Pulmonary artery endothelial cell (primary cell): ENCODE measurements around the gene SPEM3. TPM values are rescaled to one million over a fixed set of nuclear protein-coding genes. Genes with fewer than 3 reads are reported as not detected.
"Not testable (repeated sequence)": the region's sequence is repeated elsewhere in the genome, so short reads cannot be mapped to it uniquely, and the experiment has no call there.

Experiments
- DNase-seq: peaks from one replicate; pipeline ENCODE4 v3.0.0-alpha.2; 2011; ENCODE audit warnings: low read depth, low spot score
- total RNA-seq: library from RNA; depleted of rRNA; stranded (reverse); fragments of >200 nt; gene quantifications from 2 replicates; pipeline ENCODE4 v1.2.3, GENCODE V29; 2014

The SPEM3 gene
- total RNA-seq, 1 donor from 2014 or later, result not detected

- DNase-seq, result no peak
Observed at GRCh38 chr17:7471729-7472128, 43.1 kb downstream of the SPEM3 start.

- not testable (repeated sequence) for DNase-seq
Observed at GRCh38 chr17:7474767-7475166, 46.1 kb downstream of the SPEM3 start.

- no peak for DNase-seq
Observed at GRCh38 chr17:7475764-7476422, 47.2 kb downstream of the SPEM3 start.

GRCh38 chr17:7476494-7476893 lies 47.8 kb downstream of the SPEM3 start:
- no peak for DNase-seq

GRCh38 chr17:7476951-7477350 lies 48.3 kb downstream of the SPEM3 start:
- no peak for DNase-seq

- DNase-seq, result no peak
Observed at GRCh38 chr17:7477392-7478275, 49.0 kb downstream of the SPEM3 start.

- no peak for DNase-seq
Observed at GRCh38 chr17:7478276-7479212, 49.9 kb downstream of the SPEM3 start.

- no peak for DNase-seq
Observed at GRCh38 chr17:7479213-7480088, 50.8 kb downstream of the SPEM3 start, which contains the start of gene ZBTB4. ZBTB4 (minus strand) TSS chr17:7479631; CDS start chr17:7466801, 12,830 bp downstream.

GRCh38 chr17:7480089-7480384 lies 51.4 kb downstream of the SPEM3 start:
- no peak for DNase-seq

- DNase-seq, result not testable (repeated sequence)
Observed at GRCh38 chr17:7481275-7481674, 52.6 kb downstream of the SPEM3 start, which contains the start of gene SLC35G6. SLC35G6 (plus strand) TSS chr17:7481446; CDS start chr17:7481517, 71 bp downstream.

GRCh38 chr17:7481842-7482741 lies 53.4 kb downstream of the SPEM3 start:
- DNase-seq, result not testable (repeated sequence)

Other genes starting within 250 kb of the SPEM3 start
- gene ASGR1, start 249.5 kb upstream of the SPEM3 start, total RNA-seq, result 10.6 and 16.4 TPM in 2 replicates
- gene DLG4, start 209.0 kb upstream of the SPEM3 start, total RNA-seq, result 11.3 and 12.5 TPM in 2 replicates
- 184 and 219 TPM in 2 replicates for gene ACADVL, start 208.9 kb upstream of the SPEM3 start, total RNA-seq
- 35.2 and 40.4 TPM in 2 replicates for gene DVL2, start 194.3 kb upstream of the SPEM3 start, total RNA-seq
- gene PHF23, start 189.4 kb upstream of the SPEM3 start, total RNA-seq, result 47.1 and 49.1 TPM in 2 replicates
- gene GABARAP, start 186.4 kb upstream of the SPEM3 start, total RNA-seq, result 101 and 120 TPM in 2 replicates
- gene CTDNEP1, start 177.1 kb upstream of the SPEM3 start, total RNA-seq, result 28.8 and 30.7 TPM in 2 replicates
- 38.2 and 42.3 TPM in 2 replicates for gene ELP5, start 176.6 kb upstream of the SPEM3 start, total RNA-seq
- gene CLDN7, start 166.4 kb upstream of the SPEM3 start, total RNA-seq, result 20.7 and 26.8 TPM in 2 replicates
- 0.07 and 0.11 TPM in 2 replicates for gene SLC2A4, start 147.1 kb upstream of the SPEM3 start, total RNA-seq
- gene YBX2, start 134.2 kb upstream of the SPEM3 start, total RNA-seq, result 0.07 and 0.32 TPM in 2 replicates
- gene EIF5A, start 121.2 kb upstream of the SPEM3 start, total RNA-seq, result 799 and 805 TPM in 2 replicates
- gene GPS2, start 113.5 kb upstream of the SPEM3 start, total RNA-seq, result 24.8 and 41.6 TPM in 2 replicates
- 14.4 and 28.3 TPM in 2 replicates for gene NEURL4, start 99.5 kb upstream of the SPEM3 start, total RNA-seq
- gene ACAP1, start 92.3 kb upstream of the SPEM3 start, total RNA-seq, result 0.53 TPM in 1 of 2 replicates, not detected in the other
- 2.5 and 4.0 TPM in 2 replicates for gene KCTD11, start 76.7 kb upstream of the SPEM3 start, total RNA-seq
- not detected in 2 replicates for gene TMEM95, start 73.7 kb upstream of the SPEM3 start, total RNA-seq
- gene TNK1, start 47.8 kb upstream of the SPEM3 start, total RNA-seq, result 0.26 and 0.60 TPM in 2 replicates
- 17.5 and 18.7 TPM in 2 replicates for gene PLSCR3, start 34.3 kb upstream of the SPEM3 start, total RNA-seq
- gene TMEM256, start 24.8 kb upstream of the SPEM3 start, total RNA-seq, result 56.9 and 189 TPM in 2 replicates
- 1.7 and 2.6 TPM in 2 replicates for gene NLGN2, start 21.0 kb upstream of the SPEM3 start, total RNA-seq
- gene SPEM1, start 8.5 kb upstream of the SPEM3 start, total RNA-seq, result not detected in 2 replicates
- not detected in 2 replicates for gene SPEM2, start 3.2 kb upstream of the SPEM3 start, total RNA-seq
- gene TMEM102, start 6.6 kb downstream of the SPEM3 start, total RNA-seq, result 5.2 and 7.3 TPM in 2 replicates
- gene FGF11, start 10.7 kb downstream of the SPEM3 start, total RNA-seq, result 0.42 and 0.73 TPM in 2 replicates
- 7.1 and 7.5 TPM in 2 replicates for gene CHRNB1, start 16.2 kb downstream of the SPEM3 start, total RNA-seq
- gene ZBTB4, start 50.8 kb downstream of the SPEM3 start, total RNA-seq, result 10.8 and 11.2 TPM in 2 replicates
- gene SLC35G6, start 52.6 kb downstream of the SPEM3 start, total RNA-seq, result not detected in 2 replicates
- 65.3 and 93.4 TPM in 2 replicates for gene POLR2A, start 55.5 kb downstream of the SPEM3 start, total RNA-seq
- gene TNFSF12, start 120.2 kb downstream of the SPEM3 start, total RNA-seq, result 6.1 and 8.2 TPM in 2 replicates
- gene TNFSF13, start 129.9 kb downstream of the SPEM3 start, total RNA-seq, result 1.1 and 1.3 TPM in 2 replicates
- gene SENP3, start 133.1 kb downstream of the SPEM3 start, total RNA-seq, result 95.6 and 108 TPM in 2 replicates
- 2.0 and 3.6 TPM in 2 replicates for gene CD68, start 150.8 kb downstream of the SPEM3 start, total RNA-seq
- 72.5 and 100 TPM in 2 replicates for gene MPDU1, start 155.0 kb downstream of the SPEM3 start, total RNA-seq
- gene SOX15, start 161.2 kb downstream of the SPEM3 start, total RNA-seq, result 0.07 TPM in 1 of 2 replicates, not detected in the other
- 44.4 and 46.0 TPM in 2 replicates for gene FXR2, start 186.0 kb downstream of the SPEM3 start, total RNA-seq
- 21.2 and 25.1 TPM in 2 replicates for gene SAT2, start 199.0 kb downstream of the SPEM3 start, total RNA-seq
- 0.13 TPM in 1 of 2 replicates, not detected in the other for gene SHBG, start 201.3 kb downstream of the SPEM3 start, total RNA-seq
- gene ATP1B2, start 222.1 kb downstream of the SPEM3 start, total RNA-seq, result not detected in 2 replicates